GM19193 (cell line): ENCODE results near the gene SYNRG.

Experiments used
- POLR2A ChIP-seq: IDR thresholded peaks from 4 replicates; pipeline ENCODE4 v1.6.1; 2011; ENCODE audit not compliant: insufficient read depth, insufficient read length; ENCODE audit errors: extremely low read depth

SYNRG gene

GRCh38 chr17:37503148-37503547, 106.1 kb downstream of the SYNRG start:
- TF ChIP-seq POLR2A: no peak

DNA sequence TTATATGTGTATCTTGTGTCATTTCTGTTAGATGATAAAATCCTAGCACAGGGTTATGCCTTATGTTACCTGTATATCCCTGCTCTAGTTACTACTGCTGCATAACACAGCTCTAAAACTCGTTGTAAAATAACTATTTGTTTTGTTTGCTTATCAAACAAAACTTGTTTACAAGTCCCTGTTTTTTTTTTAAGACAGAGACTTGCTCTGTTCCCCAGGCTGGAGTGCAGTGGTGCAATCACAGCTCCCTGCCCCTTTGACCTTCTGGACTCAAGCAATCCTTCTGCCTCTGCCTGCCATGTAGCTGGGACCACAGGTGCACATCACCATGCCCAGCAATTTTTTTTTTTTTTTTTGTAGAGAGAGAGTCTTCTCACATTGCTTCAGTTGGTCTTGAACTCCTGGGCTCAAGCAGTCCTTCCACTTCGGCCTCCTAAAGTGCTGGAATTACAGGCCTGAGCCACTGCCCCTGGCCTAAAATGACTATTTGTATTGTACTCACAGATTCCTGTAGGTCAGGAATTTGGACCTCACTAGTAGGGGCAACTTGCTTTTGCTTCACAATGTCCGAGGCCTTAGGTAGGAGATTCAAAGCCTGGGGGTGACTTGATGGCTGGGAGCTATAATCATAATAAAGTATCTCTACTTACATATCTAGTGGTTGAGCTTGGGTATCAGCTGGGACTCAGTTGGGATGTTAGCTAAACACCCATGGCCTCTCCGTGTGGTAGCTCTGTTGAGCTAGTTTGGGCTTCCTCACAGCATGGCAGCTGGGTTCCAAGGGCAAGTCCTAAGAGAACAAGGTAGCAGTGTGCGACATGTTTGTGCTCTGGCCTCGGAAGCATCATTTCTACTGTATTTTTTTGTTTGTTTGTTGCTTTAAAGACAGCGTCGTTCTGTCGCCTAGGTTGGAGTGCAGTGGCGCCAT, 106.9 kb downstream of the SYNRG start:
- TF ChIP-seq POLR2A: no peak

DNA sequence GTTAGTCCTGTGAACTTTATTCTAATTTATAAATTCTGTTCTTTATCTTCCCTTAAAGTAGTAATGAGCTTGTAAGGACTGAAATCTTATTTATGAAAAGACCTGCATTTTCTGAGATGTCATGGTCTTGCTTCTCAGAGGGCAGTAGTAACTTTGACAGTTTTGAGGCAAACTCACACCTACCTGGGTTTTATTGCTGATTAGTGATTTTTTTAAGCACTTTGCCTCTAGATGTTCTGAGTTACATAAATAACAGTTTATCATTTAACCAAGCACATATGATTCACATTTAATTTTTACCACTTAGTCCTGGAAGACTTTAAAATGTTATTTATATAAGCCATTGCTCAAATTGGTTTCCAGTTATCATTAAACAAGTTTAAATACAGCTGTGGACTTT, 108.8 kb downstream of the SYNRG start:
- no peak for TF ChIP-seq POLR2A

DNA sequence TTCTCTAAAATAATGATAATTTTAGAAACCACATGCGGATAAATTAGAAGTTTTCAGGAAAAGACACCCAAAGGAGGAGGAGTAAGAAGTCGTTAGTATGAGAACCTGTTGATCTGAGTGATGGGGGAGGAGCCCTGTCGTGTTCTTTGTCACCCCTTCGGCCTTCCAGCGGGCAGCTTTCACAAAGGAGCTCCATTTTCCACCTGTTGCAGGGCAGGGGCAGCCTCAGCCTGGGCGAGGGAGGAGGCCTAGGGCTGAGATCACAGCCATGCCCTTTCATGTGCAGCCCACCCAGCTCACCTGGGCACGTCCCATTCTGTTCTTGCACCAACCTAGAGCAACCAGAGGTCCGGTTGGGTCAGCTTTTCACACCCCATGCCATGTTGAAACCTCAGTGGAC, 114.2 kb downstream of the SYNRG start:
- no peak for TF ChIP-seq POLR2A

DNA sequence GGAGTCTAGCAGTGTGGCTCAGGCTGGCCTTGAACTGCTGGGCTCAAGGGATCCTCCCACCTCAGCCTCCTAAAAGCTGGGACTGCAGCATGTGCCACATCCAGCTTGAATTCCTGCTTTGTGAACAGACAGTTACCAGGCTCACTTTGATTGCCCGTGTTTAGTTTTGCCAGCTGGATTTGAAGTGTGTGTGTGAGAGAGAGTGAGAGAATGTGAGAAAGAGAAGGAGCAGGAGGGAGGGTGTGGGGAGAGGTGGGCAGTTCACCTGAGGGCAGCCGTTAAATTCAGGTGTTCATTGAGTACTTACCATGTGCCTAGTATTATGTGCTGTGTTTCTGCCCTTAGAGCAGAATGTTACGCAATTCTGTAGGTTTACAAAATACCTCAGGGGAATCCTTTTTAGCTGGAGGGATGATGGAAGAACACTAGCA, 114.8 kb downstream of the SYNRG start:
- no peak for TF ChIP-seq POLR2A

GRCh38 chr17:37493249-37494027, 115.8 kb downstream of the SYNRG start:
- TF ChIP-seq POLR2A: no peak

GRCh38 chr17:37492167-37492566, 117.1 kb downstream of the SYNRG start:
- TF ChIP-seq POLR2A: no peak

- no peak for TF ChIP-seq POLR2A
These were observed 118.3 kb downstream of the SYNRG start for GRCh38 chr17:37490638-37491614.

GRCh38 chr17:37490022-37490587, 119.1 kb downstream of the SYNRG start:
- no peak for TF ChIP-seq POLR2A

- TF ChIP-seq POLR2A: peak; percentile 77
These were observed 119.8 kb downstream of the SYNRG start, which contains the start of gene DUSP14 for GRCh38 chr17:37489197-37490001. Gene DUSP14 (plus strand): TSS chr17:37489891. CDS start chr17:37512273, 22,382 bp downstream.

GRCh38 chr17:37488607-37489196, 120.5 kb downstream of the SYNRG start:
- TF ChIP-seq POLR2A: no peak

DNA sequence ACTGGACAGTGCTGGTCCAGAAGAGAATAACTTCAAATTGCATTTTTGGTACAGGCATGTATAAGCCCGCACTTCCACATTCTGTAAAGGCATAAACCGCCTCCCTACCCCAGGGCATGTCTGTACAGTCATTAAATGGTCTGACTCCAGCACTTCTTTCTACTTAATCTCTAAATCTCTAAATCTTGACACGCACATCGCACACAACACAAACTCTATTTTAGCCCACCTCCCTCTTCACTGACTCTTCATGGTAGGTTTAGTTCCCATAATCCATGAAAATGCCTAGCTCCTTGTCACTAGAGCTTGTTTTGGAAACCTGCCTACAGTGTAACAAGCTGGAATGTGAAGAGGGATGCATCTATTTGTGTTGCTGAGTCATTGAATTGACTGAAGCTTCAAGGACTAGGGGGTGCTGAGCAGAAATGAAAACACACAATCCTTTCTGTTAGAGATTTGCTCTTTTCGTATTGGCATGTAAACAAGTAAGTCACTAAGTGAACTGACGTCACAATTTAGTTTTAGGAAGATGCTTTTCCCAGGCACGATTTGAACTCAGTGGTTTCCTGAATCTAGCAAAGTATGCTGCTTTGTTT, 121.1 kb downstream of the SYNRG start:
- TF ChIP-seq POLR2A: no peak
